Measurements from ENCODE around the gene EEPD1.

- TF ChIP-seq CTCF (IDR thresholded peaks at IDR 0.05) (no peak), POLR2AphosphoS5 (IDR thresholded peaks at IDR 0.05) (no peak)
These were observed 7.4 kb upstream of the EEPD1 start for GRCh38 chr7:36145686-36146085.
